GM21526 (cell line): ENCODE data around the gene TCFL5.
"Not testable (repeated sequence)": the region's sequence is repeated elsewhere in the genome, so short reads cannot be mapped to it uniquely, and the experiment has no call there.

Experiments used
- ATAC-seq: cut with Tn5 transposase; IDR thresholded peaks from one replicate; pipeline ENCODE4 v1.9.1; 2021; ENCODE audit warnings: moderate library complexity; ENCODE audit not compliant: unreplicated experiment, low FRiP score

TCFL5 gene

DNA sequence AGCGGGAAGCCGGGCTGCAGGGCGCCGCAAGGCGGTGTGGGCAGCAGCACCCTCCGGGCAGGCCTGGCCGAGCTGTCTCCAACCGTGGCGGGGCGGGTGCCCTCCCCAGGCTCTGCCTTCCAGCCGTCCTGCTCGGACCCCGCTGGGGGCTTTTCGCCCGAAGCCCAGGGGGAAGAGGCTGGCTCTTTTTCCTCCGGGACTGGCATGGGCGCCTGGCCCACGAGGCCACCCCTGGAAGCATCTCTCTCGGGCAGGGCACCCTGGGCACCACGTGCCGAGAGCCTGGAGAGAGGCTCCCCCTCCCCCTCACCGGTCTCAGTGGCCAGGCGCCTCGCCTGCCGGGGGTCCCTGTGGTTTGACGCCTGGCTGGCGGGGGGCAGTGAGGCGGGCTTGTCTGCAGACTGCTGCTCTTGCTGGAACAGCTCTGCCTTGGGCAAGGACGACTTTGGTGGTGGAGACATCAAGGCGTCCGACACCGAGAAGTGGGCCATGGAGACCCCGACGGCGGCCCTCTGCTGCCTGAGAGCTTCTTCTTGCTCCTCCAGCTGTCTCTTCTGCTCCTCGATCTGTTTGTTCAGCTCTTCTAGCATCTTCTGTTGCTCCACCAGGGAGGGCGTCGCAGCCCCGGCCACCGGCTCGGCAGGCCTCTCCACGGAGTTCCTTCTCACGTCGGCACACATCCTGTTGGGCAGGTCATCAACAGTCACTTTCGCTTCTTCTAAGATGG, 19.5 kb upstream of the TCFL5 start:
- ATAC-seq, result no peak

DNA sequence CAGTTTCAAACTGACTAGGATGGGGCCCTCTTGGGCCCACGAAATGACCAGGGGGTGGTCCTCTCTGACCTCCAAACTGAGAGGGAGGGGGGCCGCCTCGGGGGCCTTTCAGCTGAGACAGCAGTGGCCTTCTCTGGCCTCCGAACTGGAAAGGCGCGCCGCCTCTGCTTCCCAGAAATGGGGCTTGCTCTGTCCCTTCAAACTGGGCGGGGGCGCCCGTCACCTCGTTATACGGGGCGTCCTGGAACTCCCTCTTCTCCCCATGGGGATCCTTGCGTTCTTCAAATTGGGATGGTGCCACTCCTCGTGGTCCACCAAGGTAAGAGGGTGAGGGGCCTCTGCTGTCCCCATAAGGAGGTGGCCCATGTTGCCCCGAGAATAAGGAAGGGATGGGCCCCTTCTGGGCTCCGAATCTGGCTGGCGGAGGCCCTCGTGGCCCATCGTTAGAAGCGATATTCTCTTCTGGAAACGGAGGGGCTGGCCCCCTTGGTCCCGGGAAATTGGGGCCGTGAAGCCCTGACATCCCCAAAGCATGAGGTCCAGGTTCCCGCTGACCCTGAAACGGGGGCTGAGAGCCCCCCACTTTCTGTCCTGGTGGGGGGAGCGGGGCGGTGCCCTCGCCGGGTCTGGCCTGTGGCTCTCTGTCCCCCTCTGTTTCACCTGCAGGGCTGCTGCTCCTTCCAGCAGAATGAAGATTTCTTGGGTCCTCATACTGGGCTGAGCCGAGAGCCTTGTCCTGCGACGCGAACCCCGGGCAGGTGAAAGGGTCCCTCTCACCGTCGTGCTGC, 18.7 kb upstream of the TCFL5 start:
- ATAC-seq, result no peak

DNA sequence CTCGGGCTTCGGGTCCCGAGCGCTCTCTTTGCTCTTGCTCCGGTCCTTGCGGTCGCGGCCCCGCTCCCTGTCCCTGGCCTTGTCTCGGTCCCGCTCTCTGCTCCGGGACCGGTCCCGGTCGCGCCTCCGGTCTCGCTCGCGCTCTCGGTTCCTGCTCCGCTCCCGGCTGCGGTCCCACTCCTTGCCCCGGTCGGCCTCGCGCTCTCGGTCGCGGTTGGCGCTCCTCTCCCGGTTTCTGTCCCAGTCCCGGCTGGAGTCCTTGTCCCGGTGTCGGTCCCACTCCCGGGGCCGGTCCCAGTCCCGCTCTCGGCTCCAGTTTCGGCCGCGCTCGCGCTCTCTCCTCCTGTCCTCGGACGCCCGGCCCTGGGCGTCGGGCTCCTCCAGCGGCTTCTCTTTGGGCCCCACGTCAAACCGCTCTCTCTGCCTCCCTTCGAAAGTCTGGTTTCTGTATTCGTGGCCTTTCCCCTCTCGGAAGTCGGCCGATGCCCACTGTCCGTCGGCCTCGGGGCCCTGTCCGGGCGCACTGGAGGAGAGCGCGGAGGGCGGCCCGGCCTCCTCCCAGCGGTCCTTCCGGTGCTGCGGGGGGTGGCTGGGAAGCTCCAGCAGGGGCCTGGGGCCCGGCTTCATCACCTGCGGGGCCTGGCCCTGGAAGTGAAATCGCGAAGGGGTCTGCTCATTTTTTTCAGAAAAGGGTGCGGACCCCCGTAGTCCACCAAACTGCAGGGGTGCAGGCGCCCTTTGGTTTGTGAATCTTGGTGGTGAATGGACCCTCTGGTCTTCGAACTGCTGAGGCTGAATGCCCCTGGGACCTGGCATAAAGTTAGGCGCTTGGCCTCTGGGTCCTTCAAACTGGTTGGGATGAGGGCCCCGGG, 17.9 kb upstream of the TCFL5 start:
- no peak for ATAC-seq

DNA sequence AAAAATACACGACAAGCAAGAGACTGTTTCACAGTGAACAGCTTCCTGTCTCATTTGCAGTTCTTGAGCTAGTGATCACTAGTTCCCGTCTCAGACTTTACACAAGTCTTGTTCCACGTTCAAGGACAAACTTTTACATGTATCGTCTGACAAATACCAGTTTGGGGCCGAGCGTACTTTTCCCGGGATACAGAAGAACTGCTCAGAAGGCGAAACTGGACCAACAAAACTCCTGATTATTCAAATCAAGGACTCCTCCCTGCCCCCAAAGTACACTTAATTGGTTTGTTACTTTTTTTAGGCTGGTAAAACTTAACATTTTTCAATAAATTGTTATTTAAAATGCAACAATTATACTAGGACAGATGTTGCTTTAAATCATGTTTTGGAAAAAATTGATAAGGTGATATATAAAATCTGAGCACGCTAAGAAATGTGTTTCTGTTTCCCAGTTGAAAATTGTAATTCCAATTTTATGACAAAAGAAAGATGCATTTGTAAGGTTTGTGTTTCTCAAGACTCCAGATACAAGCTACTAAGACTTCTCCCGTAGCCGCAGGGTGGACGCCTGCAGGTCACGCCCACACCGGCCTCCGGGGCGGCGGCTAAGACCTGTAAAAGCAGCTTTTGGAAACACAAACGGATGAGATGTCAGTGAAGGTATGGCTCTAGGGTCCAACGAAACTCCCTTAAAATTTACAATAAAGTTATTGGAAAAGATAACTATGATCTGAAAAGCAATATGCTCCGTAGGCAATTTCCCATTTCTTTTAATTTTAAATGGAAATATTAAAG, 16.8 kb upstream of the TCFL5 start:
- ATAC-seq, result no peak

DNA sequence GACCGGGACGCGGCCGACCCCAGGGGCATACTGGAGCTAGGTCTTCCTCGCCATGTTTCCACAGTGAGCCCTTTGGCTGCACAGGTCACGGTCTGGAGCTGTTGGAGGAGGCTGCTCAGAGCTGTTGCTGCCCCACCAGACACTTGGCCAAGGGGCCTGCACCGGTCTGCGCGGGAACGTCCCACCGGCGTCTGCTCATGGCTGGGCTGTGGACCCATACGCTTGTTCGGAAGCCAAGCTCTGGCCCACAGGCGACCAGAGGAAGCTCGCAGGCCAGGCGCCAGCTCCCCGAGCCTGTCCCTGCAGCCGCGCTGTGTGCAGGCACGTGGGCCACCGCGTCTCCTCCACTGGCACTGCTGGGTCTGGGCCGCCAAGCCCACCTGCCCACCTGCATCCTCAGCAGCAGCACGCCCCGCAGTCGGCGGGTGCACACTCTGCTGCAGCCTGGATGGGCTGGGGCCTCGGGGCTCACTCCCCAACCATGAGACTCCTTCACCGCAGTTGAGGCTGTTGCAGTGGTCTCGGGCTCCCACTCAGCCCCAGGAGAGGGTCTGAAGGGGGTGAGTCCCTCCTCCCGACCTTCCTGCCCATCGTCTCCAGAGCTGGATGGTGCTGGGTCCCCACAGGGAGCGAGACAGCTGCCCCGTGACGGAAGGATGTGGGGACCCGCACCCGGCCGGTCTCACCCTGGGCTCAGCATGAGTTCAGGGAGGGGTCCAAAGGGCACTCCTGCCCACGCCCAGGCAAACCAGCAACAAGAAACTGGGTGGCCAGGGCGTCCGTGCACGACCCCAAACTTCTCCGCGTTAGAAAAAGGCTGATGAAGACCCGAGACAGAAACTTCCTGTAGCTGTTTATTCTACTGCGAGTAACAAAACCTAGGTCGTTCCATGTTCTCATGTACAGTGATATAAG, 15.5 kb upstream of the TCFL5 start:
- ATAC-seq, result no peak

GRCh38 chr20:62876501-62876901, 14.9 kb upstream of the TCFL5 start:
- ATAC-seq, result no peak

DNA sequence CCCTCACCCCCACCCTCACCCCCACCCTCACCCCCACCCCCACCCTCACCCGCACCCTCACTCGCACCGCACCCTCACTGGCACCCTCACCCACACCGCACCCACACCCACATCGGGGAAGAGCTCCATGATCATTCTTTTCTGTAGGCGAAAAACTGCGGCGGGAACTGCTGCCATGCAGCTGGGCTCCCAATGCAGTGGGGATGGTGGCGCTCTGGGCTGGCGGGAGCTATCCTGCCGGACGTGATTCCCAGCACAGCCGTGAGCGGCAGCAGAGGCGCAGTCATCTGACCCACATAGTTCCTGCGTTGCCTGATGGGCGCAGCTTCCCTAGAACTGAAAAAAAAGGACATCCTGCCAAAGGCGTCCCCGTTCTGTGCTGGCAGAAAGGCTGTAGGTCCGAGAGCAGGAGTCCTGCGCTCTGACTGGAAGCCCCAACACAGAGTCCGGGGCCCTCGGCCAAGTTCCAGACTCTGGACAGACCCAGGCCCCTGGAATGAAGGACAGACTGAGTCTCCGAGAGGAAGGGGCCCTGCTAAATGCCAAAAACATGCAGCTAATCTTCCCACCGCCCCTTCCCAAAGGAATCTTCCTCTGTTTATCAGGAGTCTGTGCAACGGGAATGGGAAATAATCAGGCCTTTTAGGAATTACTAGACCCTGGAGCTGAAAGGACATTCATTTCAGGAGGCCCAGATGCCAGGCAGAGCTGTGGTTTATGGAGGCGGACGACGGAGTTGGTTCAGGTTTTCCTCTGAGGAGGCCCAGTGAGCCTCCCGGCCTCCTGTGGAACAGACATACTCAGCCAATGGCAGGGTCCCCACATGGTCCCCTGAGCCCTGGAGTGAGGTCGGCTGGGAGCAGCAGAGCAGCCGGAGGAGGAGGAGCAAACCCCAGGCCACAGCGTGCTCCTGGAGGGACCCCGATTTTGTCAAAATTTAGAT, 14.1 kb upstream of the TCFL5 start:
- no peak for ATAC-seq

- no peak for ATAC-seq
Measured at GRCh38 chr20:62874964-62875344, 13.3 kb upstream of the TCFL5 start.

DNA sequence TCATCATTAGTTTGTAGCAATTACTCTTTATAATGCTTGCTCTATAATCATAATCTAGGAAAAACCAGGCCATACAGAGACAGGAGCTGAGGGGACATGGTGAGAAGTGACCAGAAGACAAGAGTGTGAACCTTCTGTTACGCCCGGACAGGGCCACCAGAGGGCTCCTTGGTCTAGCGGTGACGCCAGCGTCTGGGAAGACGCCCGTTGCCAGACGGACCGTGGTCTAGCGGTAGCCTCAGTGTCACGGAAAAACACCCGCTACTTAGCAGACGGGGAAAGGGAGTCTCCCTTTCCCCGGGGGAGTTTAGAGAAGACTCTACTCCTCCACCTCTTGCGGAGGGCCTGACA, 12.0 kb upstream of the TCFL5 start:
- not testable (repeated sequence) for ATAC-seq

GRCh38 chr20:62873280-62873679, 11.7 kb upstream of the TCFL5 start:
- ATAC-seq, result no peak

DNA sequence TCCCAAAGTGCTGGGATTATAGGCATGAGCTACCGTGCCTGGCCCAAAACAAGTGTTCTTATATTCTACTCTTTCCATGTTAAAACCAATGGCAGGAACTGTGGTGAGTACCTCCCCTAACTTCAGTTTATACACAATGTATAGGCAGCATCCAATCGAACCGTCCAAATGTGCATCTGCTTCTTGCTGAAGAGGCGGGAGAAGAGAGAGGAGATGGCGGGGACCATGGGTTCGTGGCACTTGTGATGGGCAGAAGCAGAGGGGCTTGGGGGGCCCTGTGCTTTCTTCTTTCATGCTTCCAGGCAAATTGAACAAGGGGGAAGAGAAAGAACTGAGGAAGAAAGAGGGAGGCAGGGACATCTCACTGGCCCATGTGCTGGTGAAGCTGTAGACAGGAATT, 11.2 kb upstream of the TCFL5 start:
- ATAC-seq, result no peak

- ATAC-seq, result no peak
Measured at GRCh38 chr20:62872184-62872847, 10.7 kb upstream of the TCFL5 start.

GRCh38 chr20:62864207-62864606, 2.6 kb upstream of the TCFL5 start:
- no peak for ATAC-seq

DNA sequence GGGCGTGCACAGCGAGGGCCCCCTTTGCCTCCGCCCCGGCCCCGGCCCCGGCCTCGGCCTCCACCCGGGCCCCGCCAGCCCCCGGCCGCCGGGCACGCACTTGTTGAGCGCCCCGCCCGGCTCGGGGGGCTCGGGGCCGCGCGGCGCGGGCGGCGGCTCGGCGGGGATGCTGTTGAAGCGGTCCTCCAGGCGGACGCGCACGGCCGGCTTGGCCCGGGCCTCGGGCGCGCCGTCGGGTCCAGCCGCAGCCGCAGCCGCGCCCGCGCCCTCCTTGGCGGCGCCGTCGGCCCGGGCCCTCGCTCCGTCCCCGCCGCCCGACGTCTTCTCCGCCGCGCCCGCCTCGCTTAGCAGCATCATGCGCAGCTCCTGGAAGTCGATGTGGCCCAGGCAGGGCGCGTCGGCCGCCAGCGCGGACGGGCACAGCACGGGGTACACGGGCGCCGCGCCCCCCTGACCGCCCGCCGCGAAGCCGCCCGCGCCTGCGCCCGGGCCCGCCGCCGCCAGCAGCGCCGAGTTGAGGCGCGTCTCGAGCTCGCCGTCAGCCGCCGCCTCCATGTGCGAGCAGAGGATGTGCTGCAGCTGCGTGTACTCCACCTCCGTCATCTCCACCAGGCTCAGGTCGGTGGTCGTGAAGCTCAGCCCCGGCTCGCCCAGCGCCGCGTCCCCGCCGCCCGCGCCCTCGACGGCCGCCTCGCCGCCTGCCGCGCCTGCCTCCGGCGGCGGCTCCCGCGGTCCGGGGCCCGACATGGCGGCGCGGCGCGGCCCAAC, 514 bp downstream of the TCFL5 start:
- no peak for ATAC-seq

DNA sequence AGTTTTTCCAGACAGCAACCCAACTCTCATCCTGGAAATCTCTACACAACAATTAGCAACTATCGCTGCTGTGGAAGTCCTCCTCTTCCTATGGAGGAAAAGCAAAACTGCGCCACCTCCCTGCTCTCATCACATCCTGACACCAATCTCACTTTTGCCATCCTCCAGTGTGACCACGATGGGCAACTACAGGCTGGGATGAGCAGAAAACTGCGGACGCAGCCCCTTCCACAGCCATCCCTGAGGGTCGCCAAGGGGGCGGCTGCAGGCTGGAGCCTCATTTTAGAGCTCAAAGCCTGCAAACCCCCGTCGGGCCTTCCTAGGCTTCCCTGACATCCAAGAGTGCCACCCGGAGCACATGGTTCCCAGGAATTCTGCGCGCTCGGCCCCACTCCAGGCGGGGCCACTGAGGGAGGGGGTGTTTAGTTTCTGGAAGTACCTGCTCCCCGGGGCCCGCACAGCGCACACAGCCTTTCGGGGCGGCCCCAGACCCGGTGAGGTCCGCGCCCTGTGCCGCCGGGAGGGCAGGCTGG, 1.2 kb downstream of the TCFL5 start:
- ATAC-seq, result no peak

- ATAC-seq, result no peak
Measured at GRCh38 chr20:62859721-62860120, 1.9 kb downstream of the TCFL5 start.
